HepG2 (cell line): Measurements from ENCODE around the gene PAFAH1B2. TPM values are rescaled to one million over a fixed set of nuclear protein-coding genes. Genes with fewer than 3 reads are reported as not detected.

Experiments used
- ATAC-seq: fragments of 200-7000 bp; cut with Tn5 transposase; 3 replicates; pipeline ENCODE4 v1.9.1; 2020; ENCODE audit warnings: mild to moderate bottlenecking, moderate library complexity
- BruUV-seq: library from RNA; stranded (reverse); fragments of 400-500 nt; replicated peaks from 2 replicates; lab custom pipeline; 2021; lab: Mats Ljungman, UMichigan
- CTCF ChIA-PET: fragments of 300-600 bp; formaldehyde crosslinking; extraction: SDS; loops from one replicate; lab custom pipeline; 2021; ENCODE audit warnings: low total read pairs, inconsistent platforms, low intra/inter-chr PET ratio; lab: Yijun Ruan, JAX
- POLR2A ChIA-PET: fragments of 350-600 bp; sonication (Branson Sonifier 250); formaldehyde crosslinking; loops from one replicate; lab custom pipeline; 2020; ENCODE audit warnings: antibody characterized with exemption, inconsistent platforms; lab: Yijun Ruan, JAX
- DNase-seq: peaks from one replicate; pipeline ENCODE4 v3.0.0-alpha.2; 2015; ENCODE audit warnings: low spot score
- FAIRE-seq: peaks from 3 replicates; lab custom pipeline; 2011; peaks lifted over from hg19 to GRCh38; lab: Jason Lieb, UNC
- H2AFZ ChIP-seq: one replicate; pipeline ENCODE4 v1.6.1; 2011; ENCODE audit warnings: low read length, inconsistent platforms
- H3K27ac ChIP-seq: fragments of 300-600 bp; 3 replicates; pipeline ENCODE4 v1.8.0; 2011; ENCODE audit warnings: mixed run types, mild to moderate bottlenecking, mixed read lengths, low read length, inconsistent platforms; ENCODE audit not compliant: insufficient read depth; ENCODE audit errors: extremely low read length
- H3K27me3 ChIP-seq, 2 experiments: fragments of 200-600 bp in 1 of 2; 2 replicates in 1 of 2; 3 replicates in 1 of 2; pipeline versions ENCODE4 v1.6.0 to v1.8.0; 2011; ENCODE audit warnings: low read length in 2 of 2, mild to moderate bottlenecking in 2 of 2, moderate library complexity in 2 of 2, inconsistent platforms in 1 of 2; ENCODE audit not compliant: insufficient read depth in 2 of 2, control insufficient read depth in 1 of 2
- H3K36me3 ChIP-seq, 2 experiments: fragments of 200-600 bp in 1 of 2; replicated peaks in 1 of 2; 2 replicates in 1 of 2; 3 replicates in 1 of 2; pipeline versions ENCODE4 v1.5.1 to v1.8.0; 2011; ENCODE audit warnings: low read length in 2 of 2, inconsistent platforms in 1 of 2; ENCODE audit not compliant: insufficient read depth in 2 of 2, control insufficient read depth in 1 of 2
- H3K4me1 ChIP-seq: 2 replicates; pipeline ENCODE4 v1.5.1; 2012; ENCODE audit warnings: low read length, inconsistent platforms; ENCODE audit not compliant: insufficient read depth
- H3K4me2 ChIP-seq: 2 replicates; pipeline ENCODE4 v1.6.0; 2011; ENCODE audit warnings: low read depth, low read length, inconsistent platforms
- H3K4me3 ChIP-seq, 3 experiments: fragments of 200-600 bp in 1 of 3; sonication (generic), shearing (Covaris generic) in 1 of 3; replicated peaks in 1 of 3; 2 replicates each; pipeline ENCODE4 v1.5.1; 2011 to 2016; ENCODE audit warnings: low read length in 3 of 3, inconsistent platforms in 2 of 3, low read depth in 2 of 3, mild to moderate bottlenecking in 2 of 3, control low read depth in 1 of 3, mixed read lengths in 1 of 3; ENCODE audit not compliant: insufficient read depth in 1 of 3
- H3K79me2 ChIP-seq: one replicate; pipeline ENCODE4 v1.6.1; 2011; ENCODE audit warnings: low read length, inconsistent platforms; ENCODE audit not compliant: insufficient read depth
- H3K9ac ChIP-seq: 2 replicates; pipeline ENCODE4 v1.6.0; 2011; ENCODE audit warnings: mild to moderate bottlenecking, low read depth, low read length, inconsistent platforms; ENCODE audit not compliant: insufficient read depth
- H3K9me3 ChIP-seq: 2 replicates; pipeline ENCODE4 v1.5.1; 2012; ENCODE audit warnings: mild to moderate bottlenecking, low read length
- H4K20me1 ChIP-seq: 2 replicates; pipeline ENCODE4 v1.6.0; 2011; ENCODE audit warnings: inconsistent platforms, mild to moderate bottlenecking, low read length, moderate library complexity; ENCODE audit not compliant: insufficient read depth
- CENPX ChIP-seq: sonication (generic); formaldehyde crosslinking; IDR thresholded peaks from 2 replicates; pipeline ENCODE4 v1.9.0; 2021; ENCODE audit warnings: mild to moderate bottlenecking, missing genetic modification reagents, moderate library complexity
- NBN ChIP-seq: fragments of 450-650 bp; conservative IDR thresholded peaks from 2 replicates; pipeline ENCODE4 v1.6.1; 2017
- SNAPC2 ChIP-seq: sonication (generic); formaldehyde crosslinking; IDR thresholded peaks from 2 replicates; pipeline ENCODE4 v1.8.1; 2022; ENCODE audit warnings: mild to moderate bottlenecking, missing genetic modification reagents
- ZNF18 ChIP-seq: sonication (generic); formaldehyde crosslinking; IDR thresholded peaks from 2 replicates; pipeline ENCODE4 v1.8.0; 2022; ENCODE audit warnings: mild to moderate bottlenecking, missing genetic modification reagents; ENCODE audit not compliant: insufficient replicate concordance
- ZNF367 ChIP-seq: sonication (generic); formaldehyde crosslinking; IDR thresholded peaks from 2 replicates; pipeline ENCODE4 v1.4.0; 2020; ENCODE audit warnings: missing genetic modification reagents, borderline replicate concordance
- ZNF446 ChIP-seq: sonication (generic); formaldehyde crosslinking; IDR thresholded peaks from 2 replicates; pipeline ENCODE4 v1.5.0; 2020; ENCODE audit warnings: mild to moderate bottlenecking, missing genetic modification reagents
- ZNF75D ChIP-seq: sonication (generic); formaldehyde crosslinking; IDR thresholded peaks from 2 replicates; pipeline ENCODE4 v1.8.1; 2023; ENCODE audit warnings: missing genetic modification reagents, mild to moderate bottlenecking, borderline replicate concordance
- ZNF773 ChIP-seq: sonication (generic); formaldehyde crosslinking; IDR thresholded peaks from 2 replicates; pipeline ENCODE4 v1.4.0; 2020; ENCODE audit warnings: missing genetic modification reagents, borderline replicate concordance
- WGBS: methylation state at CpG from one replicate; pipeline ENCODE4 v1.1.6; 2017; ENCODE audit warnings: low lambda C conversion rate; 5-methylcytosine and 5-hydroxymethylcytosine counted together
- in situ Hi-C: cut with HindIII; loops from 2 replicates; pipeline ENCODE4 v1.10.0; 2017; ENCODE audit warnings: low pct_unique_long_range_greater_than_20kb; ENCODE audit not compliant: extremely low pct_ligation_motif_present
- intact Hi-C: fragments of 100-400 bp; cut with micrococcal nuclease; formaldehyde crosslinking; loops from one replicate; pipeline ENCODE4 v1.10.0; 2022; ENCODE audit not compliant: unreplicated experiment
- polyA plus RNA-seq, 8 experiments: library from polyadenylated mRNA; depleted of rRNA in 3 of 8; stranded (reverse) in 7 of 8; unstranded in 1 of 8; fragments of >200 nt; fragmentation: Illumina TruSeq in 4 of 8; extraction: Trizol in 4 of 8; gene quantifications; 2 replicates each; pipeline versions ENCODE4 v1.2.1 to v1.2.3, GENCODE V29; 2011 to 2016; ENCODE audit warnings: low read depth in 4 of 8, missing spikeins in 1 of 8, mixed read lengths in 1 of 8; ENCODE audit not compliant: insufficient read depth in 1 of 8
- total RNA-seq, 5 experiments: library from RNA; depleted of rRNA; stranded (reverse); fragments of >200 nt; fragmentation: Illumina TruSeq; extraction: Trizol; gene quantifications; 2 replicates each; pipeline ENCODE4 v1.2.3, GENCODE V29; 2016; ENCODE audit warnings: low read depth in 1 of 5

Gene PAFAH1B2
- total and polyA plus RNA-seq, 2 of the 13 experiments (the other 11 are each of a cell fraction or from before 2014, with no cell fraction given): 28.8 to 104 TPM

- ChIA-PET CTCF (no interaction called here), POLR2A (interaction anchor here (2.9 kb wide), 1 partner anchor 32 kb away, joined by 9 read pairs; the partner anchor contains the start of gene PAFAH1B2)
- Histone ChIP-seq H3K4me2 (no peak overlapping the region), H3K79me2 (peaks cover 6% of the 10 kb centered on the region), H2AFZ (no peak overlapping the region), H4K20me1 (no peaks in the 10 kb centered on the region), H3K9ac (no peak overlapping the region), H3K9me3 (no peaks in the 10 kb centered on the region), H3K27ac (no peak overlapping the region), H3K27me3 (no peaks in the 10 kb centered on the region; a peak in 1 of 5 replicates)
- DNase-seq (no peak), ATAC-seq (no peak), FAIRE-seq (no peak)
- no TSS peak for BruUV-seq
- TF ChIP-seq SNAPC2 (CRISPR knock-in tag) (no peak), ZNF367 (CRISPR knock-in tag) (no peak), ZNF446 (CRISPR knock-in tag) (no peak), ZNF773 (CRISPR knock-in tag) (no peak), ZNF75D (CRISPR knock-in tag) (no peak), NBN (no peak), ZNF18 (CRISPR knock-in tag) (no peak), CENPX (CRISPR knock-in tag) (no peak)
- TF ChIP-seq, all 625 proteins: peak for 0
- intact Hi-C loops (no loop called here), in situ Hi-C loops (no loop called here)
- Histone ChIP-seq H3K36me3 (peaks cover 0 to 4% of the 10 kb centered on the region in 2 experiments; a peak in 1 of 5 replicates), H3K4me3 (no peak overlapping the region), H3K4me1 (peaks cover 42% of the 10 kb centered on the region)
- 92% methylated on average over 5 of the region's 5 CpGs for WGBS
Observed at GRCh38 chr11:117175781-117176180, 31.7 kb downstream of the PAFAH1B2 start.
